K562 (cell line): ENCODE measurements around the gene REG4. TPM values are rescaled to one million over a fixed set of nuclear protein-coding genes. Genes with fewer than 3 reads are reported as not detected.

Experiments used
- ATAC-seq: fragments of 200-7000 bp; cut with Tn5 transposase; 3 replicates; pipeline ENCODE4 v1.9.1; 2020; ENCODE audit warnings: moderate library complexity
- BruUV-seq: library from RNA; stranded (reverse); fragments of 400-500 nt; replicated peaks from 2 replicates; lab custom pipeline; 2021; lab: Mats Ljungman, UMichigan
- CTCF ChIA-PET: fragments of 300-600 bp; formaldehyde crosslinking; extraction: SDS; loops from one replicate; lab custom pipeline; 2021; ENCODE audit warnings: low intra/inter-chr PET ratio; lab: Yijun Ruan, JAX
- POLR2A ChIA-PET: fragments of 300-600, 350-650 bp; sonication (Branson Sonifier 250); formaldehyde crosslinking; extraction: SDS; loops from one replicate; lab custom pipeline; 2021; ENCODE audit warnings: antibody characterized with exemption, inconsistent platforms; lab: Yijun Ruan, JAX
- DNase-seq, 4 experiments: peaks; one replicate each; pipeline versions ENCODE4 v3.0.0 to v3.0.0-alpha.2; 2011 to 2018; ENCODE audit warnings: low spot score in 3 of 4, mixed read lengths in 3 of 4; ENCODE audit errors: extremely low read depth in 1 of 4
- FAIRE-seq: peaks from 2 replicates; lab custom pipeline; 2011; peaks lifted over from hg19 to GRCh38; lab: Jason Lieb, UNC
- H2AFZ ChIP-seq: 2 replicates; pipeline ENCODE4 v1.6.0; 2011; ENCODE audit warnings: low read depth, low read length, control low read depth, inconsistent platforms
- H3K27ac ChIP-seq: fragments of 200-600 bp; 3 replicates; pipeline ENCODE4 v1.8.0; 2011; ENCODE audit warnings: low read depth, mild to moderate bottlenecking, control low read depth, inconsistent platforms, low read length, moderate library complexity, mixed read lengths; ENCODE audit errors: extremely low read depth
- H3K27me3 ChIP-seq, 2 experiments: fragments of 300-600 bp in 1 of 2; 2 replicates in 1 of 2; 3 replicates in 1 of 2; pipeline versions ENCODE4 v1.6.0 to v1.8.0; 2011; ENCODE audit warnings: inconsistent platforms in 2 of 2, low read length in 2 of 2, mild to moderate bottlenecking in 1 of 2, mixed read lengths in 1 of 2, moderate library complexity in 1 of 2; ENCODE audit not compliant: control insufficient read depth in 2 of 2, insufficient read depth in 2 of 2
- H3K36me3 ChIP-seq: fragments of 300-600 bp; 3 replicates; pipeline ENCODE4 v1.8.0; 2011; ENCODE audit warnings: mild to moderate bottlenecking, low read length, inconsistent platforms; ENCODE audit not compliant: control insufficient read depth, insufficient read depth
- H3K4me1 ChIP-seq, 2 experiments: fragments of 200-600 bp in 1 of 2; replicated peaks in 1 of 2; 2 replicates in 1 of 2; 3 replicates in 1 of 2; pipeline versions ENCODE4 v1.5.1 to v1.8.0; 2011; ENCODE audit warnings: inconsistent platforms in 2 of 2, low read length in 2 of 2, mild to moderate bottlenecking in 1 of 2, mixed read lengths in 1 of 2, moderate library complexity in 1 of 2; ENCODE audit not compliant: control insufficient read depth in 2 of 2, insufficient read depth in 2 of 2
- H3K4me2 ChIP-seq: 2 replicates; pipeline ENCODE4 v1.6.1; 2011; ENCODE audit warnings: low read length, control low read depth, inconsistent platforms, mixed read lengths; ENCODE audit not compliant: insufficient read depth
- H3K4me3 ChIP-seq: fragments of 200-600 bp; sonication (generic), shearing (Covaris generic); 2 replicates; pipeline ENCODE4 v1.5.1; 2016; ENCODE audit warnings: control low read depth, inconsistent platforms
- H3K79me2 ChIP-seq: fragments of 200-600 bp; 3 replicates; pipeline ENCODE4 v1.8.0; 2011; ENCODE audit warnings: low read length, inconsistent platforms; ENCODE audit not compliant: control insufficient read depth, insufficient read depth
- H3K9ac ChIP-seq, 2 experiments: 2 replicates each; pipeline versions ENCODE4 v1.6.0 to v1.6.1; 2011; ENCODE audit warnings: low read depth in 2 of 2, low read length in 2 of 2, control low read depth in 1 of 2, inconsistent platforms in 1 of 2, mild to moderate bottlenecking in 1 of 2, mixed read lengths in 1 of 2; ENCODE audit not compliant: insufficient read depth in 1 of 2
- H3K9me1 ChIP-seq: one replicate; pipeline ENCODE4 v1.6.0; 2011; ENCODE audit warnings: inconsistent platforms, mild to moderate bottlenecking, low read length, moderate library complexity; ENCODE audit not compliant: control insufficient read depth, insufficient read depth
- H3K9me3 ChIP-seq: replicated peaks from 2 replicates; pipeline ENCODE4 v1.5.1; 2011; ENCODE audit warnings: low read depth, low read length, inconsistent platforms; ENCODE audit not compliant: control insufficient read depth, insufficient read depth
- H4K20me1 ChIP-seq: replicated peaks from 2 replicates; pipeline ENCODE4 v1.6.1; 2011; ENCODE audit warnings: low read length, inconsistent platforms, mixed read lengths; ENCODE audit not compliant: control insufficient read depth, insufficient read depth
- ARID3B ChIP-seq: fragments of 250-450 bp; sonication (Bioruptor Pico); IDR thresholded peaks from 2 replicates; pipeline ENCODE4 v1.4.0; 2020; ENCODE audit warnings: borderline replicate concordance
- ATF1 ChIP-seq, 2 experiments: fragments of 450-650 bp in 1 of 2; IDR thresholded peaks; 2 replicates each; pipeline ENCODE4 v1.6.1; 2016; ENCODE audit warnings: missing compliant biosample characterization in 1 of 2, missing genetic modification characterization in 1 of 2
- BRCA1 ChIP-seq, 2 experiments: fragments of 450-650 bp in 1 of 2; sonication (generic) in 1 of 2; formaldehyde crosslinking in 1 of 2; IDR thresholded peaks; 2 replicates each; pipeline versions ENCODE4 v1.5.0 to v1.6.1; 2017 to 2020; ENCODE audit warnings: mild to moderate bottlenecking in 1 of 2, missing genetic modification reagents in 1 of 2
- CHD4 ChIP-seq: fragments of 200-600 bp; sonication (generic); IDR thresholded peaks from 3 replicates; pipeline ENCODE4 v1.6.1; 2012; ENCODE audit warnings: low read depth, mild to moderate bottlenecking, mixed read lengths, low read length, inconsistent platforms; ENCODE audit not compliant: insufficient read depth, insufficient replicate concordance, poor library complexity, severe bottlenecking
- ESRRB ChIP-seq: fragments of 250-450 bp; sonication (Bioruptor Pico); IDR thresholded peaks from 2 replicates; pipeline ENCODE4 v1.5.0; 2020; ENCODE audit warnings: mild to moderate bottlenecking, moderate library complexity, borderline replicate concordance
- IFI16 ChIP-seq: fragments of 250-450 bp; sonication (Bioruptor Pico); IDR thresholded peaks from 2 replicates; pipeline ENCODE4 v2.1.2; 2022; ENCODE audit warnings: mild to moderate bottlenecking, inconsistent platforms
- ILF3 ChIP-seq: fragments of 450-650 bp; IDR thresholded peaks from 2 replicates; pipeline ENCODE4 v1.6.1; 2018; ENCODE audit warnings: antibody characterized with exemption, mild to moderate bottlenecking, moderate library complexity, borderline replicate concordance
- IRF2 ChIP-seq: sonication (generic); formaldehyde crosslinking; IDR thresholded peaks from 2 replicates; pipeline ENCODE4 v1.8.1; 2022; ENCODE audit warnings: mild to moderate bottlenecking, missing genetic modification reagents
- MAFF ChIP-seq: IDR thresholded peaks from 2 replicates; pipeline ENCODE4 v1.6.1; 2012; ENCODE audit warnings: low read length, improper control_type of control experiment
- NFE2 ChIP-seq: IDR thresholded peaks from 2 replicates; pipeline ENCODE4 v1.6.1; 2014; ENCODE audit warnings: antibody characterized with exemption, low read depth
- NFRKB ChIP-seq: fragments of 450-650 bp; IDR thresholded peaks from 2 replicates; pipeline ENCODE4 v1.6.1; 2016; ENCODE audit warnings: low read depth
- NFXL1 ChIP-seq: fragments of 450-650 bp; formaldehyde crosslinking; IDR thresholded peaks from 2 replicates; pipeline ENCODE4 v1.4.0; 2021; ENCODE audit warnings: mild to moderate bottlenecking
- POLR2B ChIP-seq: fragments of 450-650 bp; IDR thresholded peaks from 2 replicates; pipeline ENCODE4 v1.6.1; 2018; ENCODE audit warnings: low read depth; ENCODE audit not compliant: partially characterized antibody
- PRMT5 ChIP-seq: sonication (generic); formaldehyde crosslinking; IDR thresholded peaks from 2 replicates; pipeline ENCODE4 v1.5.0; 2020; ENCODE audit warnings: missing genetic modification reagents
- STAT5B ChIP-seq: fragments of 250-450 bp; sonication (Bioruptor Pico); IDR thresholded peaks from 2 replicates; pipeline ENCODE4 v1.8.0; 2021; ENCODE audit warnings: mild to moderate bottlenecking, inconsistent platforms
- TAL1 ChIP-seq: fragments of 450-650 bp; IDR thresholded peaks from 2 replicates; pipeline ENCODE4 v1.6.1; 2016; ENCODE audit warnings: mild to moderate bottlenecking
- ZNF23 ChIP-seq: fragments of 250-450 bp; sonication (Bioruptor Pico); IDR thresholded peaks from 2 replicates; pipeline ENCODE4 v1.4.0; 2020; ENCODE audit warnings: mild to moderate bottlenecking
- WGBS: fragments of 100-300 bp; shearing (Covaris generic); methylation state at CpG from one replicate; pipeline ENCODE4 v1.1.6; 2016; ENCODE audit warnings: low coverage, mixed read lengths; ENCODE audit not compliant: insufficient coverage; ENCODE audit errors: missing lambda C conversion rate; 5-methylcytosine and 5-hydroxymethylcytosine counted together
- in situ Hi-C: fragments of 300-500 bp; cut with MboI; formaldehyde crosslinking; loops from 4 replicates; pipeline ENCODE4 v1.15.0; 2018; ENCODE audit warnings: inconsistent platforms, mixed read lengths
- intact Hi-C: fragments of 100-400 bp; cut with micrococcal nuclease; formaldehyde crosslinking; loops from 2 replicates; pipeline ENCODE4 v1.14.2; 2022
- polyA plus RNA-seq, 8 experiments: library from polyadenylated mRNA; depleted of rRNA in 4 of 8; stranded (reverse) in 5 of 8; unstranded in 3 of 8; fragments of >200 nt; fragmentation: Nextera tagmentation in 2 of 8; fragmentation: Illumina TruSeq in 1 of 8; extraction: Ambion mirVana in 2 of 8; extraction: Trizol in 1 of 8; gene quantifications; 2 replicates each; pipeline versions ENCODE4 v1.2.1 to v1.2.3, GENCODE V29; 2011 to 2014; ENCODE audit warnings: inconsistent platforms in 1 of 8, missing spikeins in 1 of 8
- total RNA-seq, 7 experiments: library from RNA; depleted of rRNA in 6 of 7; stranded (reverse); fragments of >200 nt in 6 of 7; fragmentation: Illumina TruSeq in 2 of 7; extraction: Trizol in 2 of 7; gene quantifications; 2 replicates each; pipeline versions ENCODE4 v1.2.1 to v1.2.3, GENCODE V29; 2011 to 2021; ENCODE audit warnings: low replicate concordance in 1 of 7

REG4 gene
- total and polyA plus RNA-seq, 9 of the 15 experiments (the other 6 are each of a cell fraction or from before 2014, with no cell fraction given) = not detected

- no peak for TF ChIP-seq NFRKB
- no peak for TF ChIP-seq MAFF
- TF ChIP-seq PRMT5 (CRISPR knock-in tag) = no peak
- TF ChIP-seq ZNF23 (CRISPR knock-in tag) = no peak
- no peak for TF ChIP-seq IRF2 (CRISPR knock-in tag)
- no peak for TF ChIP-seq TAL1
- no peak for TF ChIP-seq CHD4
- TF ChIP-seq NFXL1 (CRISPR knock-in tag) = no peak
- no peak for TF ChIP-seq ARID3B (CRISPR knock-in tag)
- TF ChIP-seq ESRRB (CRISPR knock-in tag) = no peak
- no peak for TF ChIP-seq STAT5B
- TF ChIP-seq ATF1 (CRISPR knock-in tag; IDR thresholded peaks at IDR 0.05) = no peak
- no peak for TF ChIP-seq ATF1 (tag; IDR thresholded peaks at IDR 0.05)
- TF ChIP-seq ILF3 = no peak
- no peak for TF ChIP-seq IFI16 (CRISPR knock-in tag)
- no peak for TF ChIP-seq NFE2
- no peak for TF ChIP-seq POLR2B
- TF ChIP-seq BRCA1 (IDR thresholded peaks at IDR 0.05) = no peak
- no peak for TF ChIP-seq BRCA1 (CRISPR knock-in tag; IDR thresholded peaks at IDR 0.05)
- peaks cover 0 to 4% of the 10 kb centered on the region in 2 experiments; a peak in 1 of 5 replicates for H3K4me1 ChIP-seq
- WGBS = 77% methylated on average over 18 of the region's 23 CpGs
- H2AFZ ChIP-seq = no peak overlapping the region
- intact Hi-C loops = no loop called here
- ChIA-PET POLR2A (no interaction called here), CTCF (no interaction called here)
- ATAC-seq (no peak), FAIRE-seq (no peak), DNase-seq (no peak)
- H3K27ac ChIP-seq = no peak overlapping the region
- H3K79me2 ChIP-seq = no peaks in the 10 kb centered on the region
- no peaks in the 10 kb centered on the region for H3K9me3 ChIP-seq
- H3K27me3 ChIP-seq = no peaks in the 10 kb centered on the region
- no peaks in the 10 kb centered on the region for H3K9me1 ChIP-seq
- H4K20me1 ChIP-seq = no peaks in the 10 kb centered on the region
- in situ Hi-C loops = no loop called here
- H3K4me2 ChIP-seq = no peak overlapping the region
- no peak overlapping the region for H3K4me3 ChIP-seq
- no peaks in the 10 kb centered on the region for H3K36me3 ChIP-seq
- H3K9ac ChIP-seq = no peak overlapping the region
- no TSS peak for BruUV-seq
These were observed 41.9 kb upstream of the REG4 start for GRCh38 chr1:119853155-119853554.
